ENCODE data around the gene UVSSA. TPM values are rescaled to one million over a fixed set of nuclear protein-coding genes. Genes with fewer than 3 reads are reported as not detected.

The UVSSA gene
- total RNA-seq, 1 experiment from 2014 or later = 26.3 TPM

GRCh38 chr4:1305261-1305711 is 41.7 kb upstream of the UVSSA start:
- no peak for DNase-seq
- H3K4me3 ChIP-seq (ENCODE audit: low read depth, low read length) = no peak overlapping the region
- peaks cover 54% of the 10 kb centered on the region for H3K36me3 Mint-ChIP-seq (ENCODE audit: insufficient read depth, unreplicated experiment)
- no peak for TF ChIP-seq CTCF (IDR thresholded peaks at IDR 0.05; ENCODE audit: insufficient read depth in 1 of 2, low read depth in 1 of 2, low read length in 1 of 2, severe bottlenecking in 1 of 2, unreplicated experiment in 1 of 2)
- H3K27me3 Mint-ChIP-seq (ENCODE audit: insufficient read depth, unreplicated experiment) = no peaks in the 10 kb centered on the region
- intact Hi-C loops (cut with micrococcal nuclease; ENCODE audit: unreplicated experiment) = no loop called here
- H3K4me1 Mint-ChIP-seq (ENCODE audit: low read depth, unreplicated experiment) = peaks cover 21% of the 10 kb centered on the region
- peak overlapping the region; percentile 63 for H3K27ac Mint-ChIP-seq (ENCODE audit: unreplicated experiment)
- POLR2A ChIA-PET = no interaction called here
- peaks cover 10% of the 10 kb centered on the region for H3K4me1 ChIP-seq
- no peaks in the 10 kb centered on the region for H3K27me3 ChIP-seq (replicated peaks; ENCODE audit: control insufficient read depth, insufficient read depth, low read length)
- CTCF ChIA-PET = no interaction called here
- BruUV-seq (replicated peaks) = no TSS peak
- H3K9me3 ChIP-seq = no peaks in the 10 kb centered on the region
- no peak overlapping the region for H3K4me3 Mint-ChIP-seq (ENCODE audit: unreplicated experiment)
- no peaks in the 10 kb centered on the region; the same call in 1 of the 2 replicates for H3K36me3 ChIP-seq (ENCODE audit: control insufficient read depth, insufficient read depth, low read length)
- no peaks in the 10 kb centered on the region for H3K9me3 Mint-ChIP-seq (ENCODE audit: unreplicated experiment)

DNA sequence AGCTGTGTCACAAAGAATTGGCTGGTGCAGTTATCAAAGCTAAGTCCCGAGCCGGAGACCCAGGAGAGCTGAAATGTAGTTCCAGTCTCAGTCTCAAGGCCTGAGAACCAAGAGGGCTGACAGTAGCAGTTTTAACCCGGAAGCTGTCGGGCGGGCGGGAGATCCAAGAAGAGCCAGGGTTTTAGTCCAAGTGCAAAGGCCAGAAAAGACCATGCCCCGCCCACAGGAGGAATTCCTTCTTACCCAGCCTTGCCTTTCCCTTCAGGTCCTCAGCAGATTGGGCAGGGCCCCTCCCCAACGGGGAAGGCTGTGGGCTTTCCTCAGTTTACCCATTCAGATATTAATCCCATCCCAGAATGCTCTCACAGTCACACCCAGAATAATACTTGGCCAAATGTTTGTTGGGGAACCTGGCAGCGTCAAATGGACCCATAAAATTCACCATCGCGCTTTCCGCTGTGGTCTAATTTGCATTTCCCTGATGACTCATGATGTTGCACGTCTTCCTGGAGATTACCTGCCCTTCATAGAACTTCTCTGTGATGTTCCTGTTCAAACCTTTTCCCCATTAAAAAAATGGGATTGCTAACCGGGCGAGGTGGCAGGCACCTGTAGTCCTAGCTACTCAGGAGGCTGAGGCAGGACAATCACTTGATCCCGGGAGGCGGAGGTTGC is 41.1 kb upstream of the UVSSA start:
- BruUV-seq (replicated peaks) = no TSS peak

More for the DNA sequence above, 41.1 kb upstream of the UVSSA start:
- ChIA-PET CTCF (no interaction called here), POLR2A (no interaction called here)
- Mint-ChIP-seq H3K36me3 (ENCODE audit: insufficient read depth, unreplicated experiment) (peaks cover 53% of the 10 kb centered on the region), H3K4me3 (ENCODE audit: unreplicated experiment) (no peak overlapping the region), H3K27ac (ENCODE audit: unreplicated experiment) (peak overlapping the region; percentile 63), H3K27me3 (ENCODE audit: insufficient read depth, unreplicated experiment) (no peaks in the 10 kb centered on the region), H3K9me3 (ENCODE audit: unreplicated experiment) (no peaks in the 10 kb centered on the region), H3K4me1 (ENCODE audit: low read depth, unreplicated experiment) (peaks cover 21% of the 10 kb centered on the region)
- intact Hi-C loops (cut with micrococcal nuclease; ENCODE audit: unreplicated experiment) = no loop called here
- no peak overlapping the region for H3K4me3 ChIP-seq (ENCODE audit: low read depth, low read length)
- no peak for TF ChIP-seq CTCF (IDR thresholded peaks at IDR 0.05; ENCODE audit: insufficient read depth in 1 of 2, low read depth in 1 of 2, low read length in 1 of 2, severe bottlenecking in 1 of 2, unreplicated experiment in 1 of 2)
- no peak for DNase-seq
- H3K4me1 ChIP-seq = peaks cover 10% of the 10 kb centered on the region
- no peaks in the 10 kb centered on the region for H3K9me3 ChIP-seq
- no peaks in the 10 kb centered on the region for H3K27me3 ChIP-seq (replicated peaks; ENCODE audit: control insufficient read depth, insufficient read depth, low read length)
- no peaks in the 10 kb centered on the region; the same call in 1 of the 2 replicates for H3K36me3 ChIP-seq (ENCODE audit: control insufficient read depth, insufficient read depth, low read length)
